Stromal cell of bone marrow (primary cell): Measurements from ENCODE around the gene FAT2.

Experiments used
- DNase-seq: peaks from one replicate; pipeline ENCODE4 v3.0.0-alpha.2; 2012; ENCODE audit warnings: low read depth

FAT2 gene, protein sequence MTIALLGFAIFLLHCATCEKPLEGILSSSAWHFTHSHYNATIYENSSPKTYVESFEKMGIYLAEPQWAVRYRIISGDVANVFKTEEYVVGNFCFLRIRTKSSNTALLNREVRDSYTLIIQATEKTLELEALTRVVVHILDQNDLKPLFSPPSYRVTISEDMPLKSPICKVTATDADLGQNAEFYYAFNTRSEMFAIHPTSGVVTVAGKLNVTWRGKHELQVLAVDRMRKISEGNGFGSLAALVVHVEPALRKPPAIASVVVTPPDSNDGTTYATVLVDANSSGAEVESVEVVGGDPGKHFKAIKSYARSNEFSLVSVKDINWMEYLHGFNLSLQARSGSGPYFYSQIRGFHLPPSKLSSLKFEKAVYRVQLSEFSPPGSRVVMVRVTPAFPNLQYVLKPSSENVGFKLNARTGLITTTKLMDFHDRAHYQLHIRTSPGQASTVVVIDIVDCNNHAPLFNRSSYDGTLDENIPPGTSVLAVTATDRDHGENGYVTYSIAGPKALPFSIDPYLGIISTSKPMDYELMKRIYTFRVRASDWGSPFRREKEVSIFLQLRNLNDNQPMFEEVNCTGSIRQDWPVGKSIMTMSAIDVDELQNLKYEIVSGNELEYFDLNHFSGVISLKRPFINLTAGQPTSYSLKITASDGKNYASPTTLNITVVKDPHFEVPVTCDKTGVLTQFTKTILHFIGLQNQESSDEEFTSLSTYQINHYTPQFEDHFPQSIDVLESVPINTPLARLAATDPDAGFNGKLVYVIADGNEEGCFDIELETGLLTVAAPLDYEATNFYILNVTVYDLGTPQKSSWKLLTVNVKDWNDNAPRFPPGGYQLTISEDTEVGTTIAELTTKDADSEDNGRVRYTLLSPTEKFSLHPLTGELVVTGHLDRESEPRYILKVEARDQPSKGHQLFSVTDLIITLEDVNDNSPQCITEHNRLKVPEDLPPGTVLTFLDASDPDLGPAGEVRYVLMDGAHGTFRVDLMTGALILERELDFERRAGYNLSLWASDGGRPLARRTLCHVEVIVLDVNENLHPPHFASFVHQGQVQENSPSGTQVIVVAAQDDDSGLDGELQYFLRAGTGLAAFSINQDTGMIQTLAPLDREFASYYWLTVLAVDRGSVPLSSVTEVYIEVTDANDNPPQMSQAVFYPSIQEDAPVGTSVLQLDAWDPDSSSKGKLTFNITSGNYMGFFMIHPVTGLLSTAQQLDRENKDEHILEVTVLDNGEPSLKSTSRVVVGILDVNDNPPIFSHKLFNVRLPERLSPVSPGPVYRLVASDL (N-terminal part only)

DNA sequence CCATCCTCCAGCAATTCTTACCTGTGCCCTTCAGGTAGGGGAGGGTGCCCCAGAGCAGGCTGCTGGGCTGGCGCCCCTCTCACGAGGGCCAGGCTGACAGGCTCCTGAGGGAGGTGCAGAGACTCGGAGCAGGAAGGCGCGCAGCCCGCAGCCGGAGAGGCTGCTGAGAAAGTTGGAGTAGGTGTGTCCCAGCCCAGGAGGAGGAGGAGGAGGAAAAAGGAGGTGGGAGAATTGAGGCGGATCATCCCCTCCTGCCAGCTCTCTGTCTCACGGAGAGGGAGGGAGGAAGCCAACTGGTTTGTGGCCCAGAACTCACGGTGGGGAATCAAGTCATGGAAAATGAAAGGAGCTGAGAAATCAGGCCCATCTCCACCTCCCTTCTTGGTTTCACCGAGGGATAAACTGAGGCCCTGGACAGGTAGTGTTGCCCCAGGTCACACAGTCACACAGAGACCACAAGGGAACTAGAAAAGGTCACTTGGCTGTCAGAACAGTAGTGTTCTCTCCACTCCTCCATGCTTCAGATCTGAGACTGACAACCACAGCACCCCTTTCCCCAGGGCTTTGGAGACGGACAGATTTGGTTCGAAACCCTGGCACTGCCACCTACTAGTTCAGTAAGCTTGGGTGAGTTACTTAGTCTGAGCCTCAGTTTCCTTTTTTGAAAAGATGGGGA, at the start of gene FAT2:
Gene FAT2, minus strand, starts transcription at position 188 of the 676 bp plus-strand sequence. CDS start 22,400 bp downstream, outside the sequence.
- no peak for DNase-seq

DNA sequence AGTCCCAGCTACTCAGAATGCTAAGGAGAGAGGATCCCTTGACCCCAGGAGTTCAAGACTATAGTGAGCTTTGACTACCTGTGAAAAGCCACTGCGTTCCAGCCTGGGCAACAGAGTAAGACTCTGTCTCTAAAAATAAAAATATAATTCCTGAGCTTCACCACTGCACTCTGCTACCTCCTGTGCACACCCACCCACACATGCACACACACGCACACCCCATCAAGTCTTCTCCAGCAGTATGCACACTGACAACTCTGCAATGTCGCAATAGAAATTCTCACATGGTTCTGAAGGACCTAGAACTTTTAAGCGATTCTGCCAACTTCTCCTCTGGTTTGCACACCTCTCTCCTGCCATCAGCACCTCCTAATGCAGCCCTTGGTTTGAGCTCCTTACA, 47.5 kb upstream of the FAT2 start:
- no peak for DNase-seq

DNA sequence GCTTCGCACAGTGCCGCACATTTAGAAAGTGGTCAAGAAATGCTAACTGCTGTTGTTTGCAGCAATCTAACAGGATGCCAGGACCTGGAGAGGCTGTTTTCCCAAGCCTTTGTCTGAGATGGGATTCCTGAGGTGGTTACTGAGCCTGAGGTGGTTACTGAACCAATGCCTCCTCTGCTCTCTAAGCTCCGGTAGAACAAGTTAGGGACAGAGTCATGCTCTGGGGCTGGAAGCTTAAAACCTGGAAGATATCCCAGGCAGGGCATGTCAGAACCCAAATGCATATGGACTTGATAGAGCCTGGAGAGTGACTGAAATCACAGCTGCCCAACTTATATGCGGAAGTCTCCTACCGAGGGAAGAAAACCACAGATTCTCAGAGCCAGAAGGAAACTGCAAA, 46.5 kb upstream of the FAT2 start:
- no peak for DNase-seq

DNA sequence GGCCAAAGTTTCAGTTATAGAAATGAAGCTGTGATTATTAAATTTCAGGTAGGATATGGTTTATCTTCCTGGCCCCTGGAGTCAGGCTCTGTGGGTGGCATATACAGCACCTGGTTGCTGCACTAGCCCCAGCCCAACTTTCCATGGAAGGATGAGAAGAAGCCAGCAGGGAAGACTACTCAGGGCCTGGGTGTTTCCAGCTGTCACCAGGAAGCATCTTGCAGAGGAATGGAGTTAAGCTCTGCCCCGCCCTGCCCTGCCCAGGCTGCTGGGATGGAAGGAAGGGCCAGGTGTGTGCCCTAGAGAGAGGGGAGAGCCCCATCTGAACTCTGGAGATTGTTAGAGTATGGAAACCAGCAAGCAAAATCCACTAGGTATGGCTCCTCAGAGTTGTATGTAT, 42.8 kb upstream of the FAT2 start:
- no peak for DNase-seq

DNA sequence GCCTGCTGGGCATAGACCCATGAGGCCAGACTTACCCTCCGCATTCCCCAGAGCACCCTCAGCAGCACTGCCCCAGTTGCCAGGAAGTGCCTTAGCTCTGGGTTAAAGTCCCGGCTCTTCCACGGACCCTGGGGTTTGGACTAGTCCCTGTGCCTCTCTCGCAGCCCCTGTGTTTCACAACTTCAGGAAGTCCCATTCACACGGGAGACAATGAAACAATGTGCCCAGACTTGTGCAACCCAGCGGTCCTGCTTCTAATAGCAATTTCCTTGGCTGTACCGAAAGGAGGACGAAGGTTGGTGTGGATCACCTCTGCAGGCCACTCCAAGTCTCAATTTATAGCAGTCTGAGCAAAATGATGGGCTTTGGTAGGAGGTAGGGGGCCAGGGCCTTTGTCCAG, 41.8 kb upstream of the FAT2 start:
- DNase-seq: no peak

DNA sequence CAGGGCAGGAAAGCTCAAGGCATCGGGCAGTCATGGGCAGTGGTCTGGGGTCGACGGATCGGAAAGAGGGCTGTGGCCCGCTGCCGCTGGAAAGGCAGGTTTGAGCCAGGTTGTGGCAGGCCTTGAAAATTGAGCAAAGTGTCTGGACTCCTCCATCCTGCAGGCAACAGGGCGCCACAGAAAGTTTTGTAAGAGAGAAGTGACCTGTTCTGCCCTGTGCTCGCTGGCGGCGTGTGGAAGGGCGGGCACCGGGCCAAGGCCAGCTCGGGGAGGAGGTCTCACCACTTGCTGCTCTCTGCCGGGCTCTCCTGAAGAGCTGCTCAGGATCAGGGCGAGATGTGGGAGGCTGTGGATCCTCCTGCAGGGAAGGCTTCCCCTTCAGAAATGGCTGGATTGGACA, 41.4 kb upstream of the FAT2 start:
- no peak for DNase-seq

DNA sequence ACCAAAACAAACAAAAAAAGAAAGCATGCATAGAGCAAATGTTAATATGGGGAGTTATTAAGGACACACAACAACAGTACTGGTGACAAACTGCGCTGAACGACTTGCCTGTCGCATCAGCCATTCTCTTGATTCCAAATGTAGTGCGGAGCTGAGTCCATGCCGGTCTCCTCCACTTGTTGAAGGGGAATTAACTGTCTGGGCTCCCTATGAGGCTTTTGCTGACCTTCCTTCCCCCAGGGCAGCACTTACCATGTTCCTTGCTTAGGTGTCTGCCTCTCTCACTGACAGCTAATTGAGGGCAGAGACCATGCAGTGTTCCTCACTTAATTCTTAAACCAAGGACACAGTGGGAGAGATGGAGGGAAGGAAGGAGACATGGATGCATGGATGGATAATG, 40.8 kb upstream of the FAT2 start:
- no peak for DNase-seq

DNA sequence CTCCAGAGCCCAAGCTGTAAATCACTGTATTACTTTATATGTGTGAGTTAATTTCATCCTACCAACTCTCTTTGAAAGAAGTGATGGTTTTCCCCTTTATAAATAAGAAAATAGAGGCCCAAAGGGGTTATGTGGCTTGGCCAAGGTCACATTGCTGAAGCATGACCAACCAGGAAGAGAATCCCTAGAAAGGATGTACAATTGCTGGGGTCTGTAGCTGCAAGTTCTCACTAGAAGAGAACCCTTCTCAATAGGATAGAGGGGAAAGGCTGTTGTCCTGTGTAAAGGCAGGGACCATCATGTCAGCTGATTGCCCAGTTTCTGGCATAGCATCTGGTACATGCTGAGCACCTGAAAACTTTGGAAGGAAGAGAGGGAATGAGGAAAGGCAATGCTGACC, 39.0 kb upstream of the FAT2 start:
- no peak for DNase-seq

DNA sequence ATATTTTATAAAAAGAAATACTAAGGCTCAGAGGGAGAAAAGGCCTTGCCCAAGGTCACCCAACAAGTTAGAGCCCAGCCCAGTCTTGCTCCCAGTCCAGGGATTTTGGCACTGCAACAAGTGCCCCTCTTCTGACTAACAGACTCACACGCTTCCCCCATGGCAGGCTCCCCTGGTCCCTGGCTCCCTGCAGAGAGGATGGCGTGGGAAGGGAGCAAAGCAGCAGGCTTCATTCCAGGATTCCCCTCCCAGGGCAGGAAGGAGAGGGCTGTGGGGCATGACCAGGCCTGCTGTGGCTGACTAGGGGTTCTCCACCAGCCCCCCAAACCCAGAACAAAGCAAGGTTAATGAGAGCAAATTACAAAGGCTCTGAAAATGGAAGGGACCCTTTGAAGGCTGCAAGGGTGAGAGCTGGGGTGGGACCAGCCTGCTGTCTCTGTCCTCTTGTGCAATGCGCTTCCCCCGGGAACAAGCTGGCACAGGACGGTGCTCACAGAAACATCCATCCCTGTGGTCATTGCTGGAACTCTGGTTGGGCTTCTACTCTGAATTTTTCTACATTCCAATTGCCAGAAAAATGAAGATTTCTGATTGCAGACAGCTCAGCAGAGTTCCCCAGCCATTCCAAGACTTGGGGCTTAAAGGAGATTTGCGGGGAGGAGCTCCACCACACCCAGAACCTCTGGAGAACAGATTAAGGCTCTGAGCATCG, 37.1 kb upstream of the FAT2 start:
- peak; percentile 31 for DNase-seq

DNA sequence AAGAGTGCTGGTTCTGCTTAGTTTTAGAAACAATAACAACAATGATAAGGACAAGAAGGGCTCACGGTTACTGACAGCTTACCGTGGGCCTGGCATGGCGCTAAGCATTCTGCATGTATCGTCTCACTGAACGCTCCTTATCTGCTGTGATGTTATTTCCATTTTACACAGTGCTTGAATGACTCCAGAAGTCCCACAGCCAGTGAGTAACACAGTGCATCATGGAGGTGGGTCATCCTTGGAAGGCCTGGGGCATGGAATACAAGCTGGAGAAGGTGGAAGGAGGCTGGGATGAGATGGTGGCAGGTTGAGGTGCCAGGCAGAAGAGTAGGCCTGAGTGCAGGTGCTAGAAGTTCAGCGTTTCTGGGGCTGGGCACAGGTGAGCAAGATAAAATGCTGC, 36.5 kb upstream of the FAT2 start:
- no peak for DNase-seq

DNA sequence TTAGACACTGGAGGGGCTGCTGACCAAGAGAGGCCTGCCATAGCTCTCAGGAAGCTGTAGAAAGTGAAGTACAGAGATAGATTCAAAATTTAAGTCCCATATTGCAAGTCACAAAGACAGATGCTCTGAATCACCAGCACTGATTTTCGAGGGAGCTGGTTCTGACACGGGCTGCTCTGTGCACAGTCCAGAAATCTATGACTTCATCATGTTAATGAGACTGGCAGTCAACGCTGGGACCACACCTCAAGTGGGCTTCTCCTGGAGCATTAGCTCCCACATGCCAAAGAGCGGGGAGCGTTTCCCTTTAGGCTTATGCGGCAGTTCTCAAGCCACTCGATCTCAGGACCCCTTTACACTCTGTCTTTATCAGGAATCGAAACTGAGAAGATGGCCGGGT, 34.2 kb upstream of the FAT2 start:
- no peak for DNase-seq

DNA sequence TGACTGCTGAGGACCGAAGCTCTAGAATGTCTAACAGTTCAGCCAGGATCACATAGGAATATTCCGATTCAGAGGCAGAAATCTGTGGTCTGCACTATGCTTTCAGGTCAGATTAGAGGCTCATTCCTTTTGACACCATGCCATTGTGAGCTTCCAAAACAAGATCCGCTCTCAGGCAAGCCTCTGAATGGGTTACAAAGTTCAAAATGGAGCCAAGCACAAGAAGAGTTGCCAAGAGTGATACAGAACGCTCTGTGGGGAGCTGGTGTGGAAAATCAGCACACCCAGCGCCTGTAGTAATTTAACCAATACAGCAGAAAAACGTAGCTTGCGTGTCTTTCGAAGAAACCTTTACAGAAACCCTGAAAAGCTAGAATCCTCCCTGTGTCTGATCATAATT, 33.3 kb upstream of the FAT2 start:
- DNase-seq: peak; percentile 38

DNA sequence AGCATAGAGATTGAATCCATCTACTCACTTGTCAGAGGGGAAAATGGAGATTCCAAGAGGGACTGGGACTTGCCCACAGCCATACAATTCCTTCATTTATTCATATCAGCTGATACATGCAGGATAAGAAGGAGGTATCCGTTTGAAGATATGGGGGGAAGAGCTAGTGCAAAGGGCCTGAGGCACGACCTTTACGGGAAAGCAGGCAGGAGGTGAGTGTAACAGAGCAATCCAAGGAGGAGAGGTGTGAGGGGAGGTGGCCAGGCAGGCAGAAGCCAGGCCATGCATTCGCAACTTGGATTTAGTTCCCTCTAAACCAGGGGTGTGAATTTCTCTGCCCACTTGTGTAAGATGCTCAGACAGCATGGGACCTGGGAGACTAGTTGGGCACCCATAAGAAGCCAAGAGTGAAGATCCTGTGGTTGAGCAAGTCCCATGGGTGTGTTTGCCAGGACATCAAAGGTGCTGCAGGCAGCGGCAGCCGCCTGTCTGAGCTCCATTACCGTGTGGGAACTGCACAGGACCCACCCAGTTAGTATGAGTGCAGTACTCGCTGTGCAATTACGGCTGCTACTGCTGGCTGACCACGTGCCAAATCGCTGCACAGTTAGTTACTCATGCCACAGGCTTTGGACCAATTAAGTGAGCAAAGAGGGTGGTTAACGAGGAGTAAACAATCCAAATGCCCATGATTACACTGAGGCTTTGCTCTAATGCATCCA, 31.4 kb upstream of the FAT2 start:
- DNase-seq: no peak

DNA sequence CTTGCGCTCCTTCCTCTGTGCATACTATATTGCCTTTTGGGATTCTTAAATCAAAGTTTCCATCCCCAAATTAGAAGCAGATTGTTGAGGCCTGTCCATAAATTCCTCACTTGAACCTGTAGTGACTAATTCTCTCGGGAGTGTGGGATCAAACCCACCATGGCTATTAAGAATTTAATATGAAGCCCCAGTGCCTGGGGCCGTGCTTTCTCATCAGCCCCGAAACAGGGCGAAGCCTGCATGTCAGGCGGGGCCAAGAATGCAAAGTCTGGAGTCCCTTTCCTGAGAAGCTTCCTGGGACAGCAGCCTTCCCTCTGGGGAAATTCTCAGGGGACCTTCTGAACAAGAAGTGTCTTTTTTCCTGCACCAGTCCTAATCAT, 29.3 kb upstream of the FAT2 start:
- DNase-seq: no peak

DNA sequence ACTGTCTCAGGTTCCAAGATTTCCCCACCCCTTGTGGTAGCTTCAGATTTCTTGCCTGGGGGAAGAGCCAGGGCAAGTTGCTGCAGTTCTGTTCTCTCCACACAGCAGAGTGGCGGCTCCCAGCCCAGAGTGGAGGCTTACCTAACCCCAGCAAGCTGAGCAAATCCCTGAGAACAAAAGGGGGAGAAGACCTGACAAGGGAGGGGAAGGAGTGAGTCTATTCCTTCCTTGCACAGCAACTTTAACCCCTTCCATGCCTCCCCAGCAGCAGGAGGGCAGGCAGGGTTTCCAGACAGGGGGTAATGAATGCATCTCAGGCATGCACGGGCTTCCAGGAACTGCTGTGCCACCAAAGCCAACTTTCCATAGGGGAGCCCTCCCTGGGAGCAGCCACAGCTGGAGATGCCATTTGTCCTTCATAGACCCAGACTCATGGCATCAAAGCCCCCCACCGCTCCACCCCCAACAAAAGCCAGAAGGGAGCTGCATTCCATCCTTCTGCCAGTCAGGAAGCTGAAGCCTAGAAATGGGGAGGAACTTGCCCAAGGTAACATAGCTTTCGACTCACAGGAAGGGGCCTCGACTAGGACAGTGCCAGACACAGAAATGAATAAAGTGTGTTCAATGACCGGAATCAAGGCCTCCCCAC, 28.8 kb upstream of the FAT2 start:
- DNase-seq: no peak

DNA sequence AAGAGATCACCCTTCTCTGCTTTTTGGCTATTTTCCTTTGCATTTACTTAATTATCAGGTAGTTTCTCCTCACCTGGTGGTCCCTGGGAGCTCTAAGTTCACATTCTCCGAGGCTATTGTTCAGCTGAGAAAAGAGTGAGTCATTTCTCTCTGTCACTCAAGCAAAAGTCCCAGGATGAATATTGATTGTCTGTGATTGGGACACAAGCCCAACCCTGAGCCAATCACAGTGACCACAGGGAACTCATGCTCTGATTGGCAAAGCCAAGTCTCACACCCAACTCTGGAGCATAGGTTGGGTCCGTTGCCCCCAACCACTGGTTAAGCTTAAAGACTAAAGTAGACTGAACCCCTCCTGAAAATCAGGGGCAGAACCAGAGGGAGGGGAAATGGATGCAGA, 27.8 kb upstream of the FAT2 start:
- no peak for DNase-seq

DNA sequence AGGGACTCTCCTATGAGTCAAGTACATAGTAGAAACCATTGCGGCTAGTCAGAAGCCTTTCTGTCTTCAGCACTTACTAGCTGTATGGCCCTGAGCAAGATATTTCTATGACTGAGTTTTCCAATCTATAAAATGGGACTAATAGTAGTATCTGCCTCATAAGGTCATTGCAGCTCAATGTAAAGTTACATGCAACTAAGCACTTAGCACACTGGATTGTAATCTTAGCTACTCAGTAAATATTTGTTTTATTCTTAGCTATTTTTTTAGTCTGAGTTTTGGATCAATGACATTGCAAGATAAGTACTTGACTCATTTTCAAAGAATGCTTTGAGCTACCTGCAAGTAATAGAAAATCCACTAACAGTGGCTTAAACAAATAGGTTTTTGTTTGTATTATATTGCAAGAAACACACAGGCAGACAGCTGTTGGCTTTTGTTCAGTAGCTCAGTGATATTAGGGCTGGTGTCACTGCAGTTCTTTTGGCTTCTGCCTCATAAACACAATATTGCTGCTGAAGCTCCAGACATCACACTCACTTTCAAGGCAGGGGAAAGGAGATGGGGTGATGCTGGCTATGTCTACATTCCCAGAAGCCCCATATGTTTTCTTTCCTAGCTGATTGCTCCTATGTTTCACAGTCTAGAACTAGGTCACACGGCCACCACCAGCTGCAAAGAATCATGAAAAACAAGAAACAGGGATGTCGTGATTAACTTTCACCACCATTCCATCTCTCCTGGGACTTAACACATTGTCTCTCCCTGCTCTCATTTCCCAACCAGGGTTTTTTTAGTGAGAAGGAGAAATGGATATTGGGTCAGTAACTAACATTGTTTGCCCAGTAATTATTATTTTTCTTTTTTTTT, 26.9 kb upstream of the FAT2 start:
- no peak for DNase-seq

DNA sequence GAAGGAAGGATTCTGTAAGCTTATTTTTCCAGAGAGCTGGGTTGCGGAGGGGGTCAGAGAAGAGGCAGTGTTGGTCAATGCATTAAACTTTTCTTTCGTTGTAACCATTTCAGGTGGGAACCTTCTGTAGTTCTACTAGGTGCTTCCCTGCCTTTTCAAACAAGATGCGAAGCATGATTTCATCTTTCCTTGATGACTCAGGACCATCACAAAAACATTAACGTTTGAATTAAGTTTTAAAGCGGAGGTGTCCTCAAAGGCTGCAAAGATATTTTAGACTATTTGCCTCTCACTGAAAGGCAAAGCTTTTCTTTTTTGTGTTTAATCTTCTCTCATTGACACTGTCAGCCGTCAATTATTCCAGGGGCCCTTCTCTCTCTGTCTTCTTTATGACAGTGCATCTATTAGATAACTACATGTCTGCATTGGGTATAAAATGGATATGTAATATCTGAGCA, 26.3 kb upstream of the FAT2 start:
- no peak for DNase-seq

DNA sequence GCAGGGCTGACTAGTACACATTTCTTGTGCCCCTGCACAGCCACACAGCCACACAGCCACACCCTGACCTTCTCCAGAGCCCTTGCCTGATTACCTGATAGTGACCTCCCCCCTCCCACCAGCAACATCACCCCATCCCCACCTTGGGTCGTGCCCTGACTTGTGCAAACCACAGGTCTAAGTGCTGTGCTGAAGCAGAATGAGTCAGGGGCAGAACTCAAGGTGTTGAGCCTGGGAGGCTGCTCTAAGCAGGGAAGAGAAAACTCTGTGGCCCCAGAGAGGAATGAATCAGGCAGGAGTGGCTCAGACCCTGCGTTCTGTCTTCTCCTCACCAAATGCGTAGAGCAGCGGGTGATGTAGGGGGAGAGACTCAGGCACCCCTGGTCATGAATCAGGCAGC, 24.3 kb upstream of the FAT2 start:
- no peak for DNase-seq
